Muscle layer of colon (tissue), 2 donors: ENCODE data around the gene CD8B.

Experiments
- H3K27ac ChIP-seq: one replicate; pipeline ENCODE4 v1.7.0; 2013; ENCODE audit warnings: low read depth, mild to moderate bottlenecking, low read length, moderate library complexity
- H3K27me3 ChIP-seq, 2 donors: one replicate each; pipeline ENCODE4 v1.7.0; 2013; ENCODE audit warnings: low read length in 2 of 2, mild to moderate bottlenecking in 2 of 2; ENCODE audit not compliant: insufficient read depth in 2 of 2, control insufficient read depth in 1 of 2
- H3K36me3 ChIP-seq: one replicate; pipeline ENCODE4 v1.7.0; 2013; ENCODE audit warnings: mild to moderate bottlenecking, low read length; ENCODE audit not compliant: insufficient read depth
- H3K4me1 ChIP-seq: one replicate; pipeline ENCODE4 v1.7.0; 2013; ENCODE audit warnings: mild to moderate bottlenecking, low read length; ENCODE audit not compliant: insufficient read depth
- H3K4me3 ChIP-seq, 2 donors: one replicate each; pipeline ENCODE4 v1.7.0; 2013; ENCODE audit warnings: low read length in 2 of 2, low read depth in 1 of 2, mild to moderate bottlenecking in 1 of 2, moderate library complexity in 1 of 2
- H3K9ac ChIP-seq: one replicate; pipeline ENCODE4 v1.7.0; 2013; ENCODE audit warnings: low read length
- H3K9me3 ChIP-seq: one replicate; pipeline ENCODE4 v1.7.0; 2013; ENCODE audit warnings: mild to moderate bottlenecking, low read length
- donor health status: abdominal sarcoma.
- donor health status: Adenocarcinoma of cecum.

The CD8B gene

GRCh38 chr2:86790134-86790675 is 71.5 kb downstream of the CD8B start:
- Histone ChIP-seq H3K36me3 (no peaks in the 10 kb centered on the region), H3K4me3 (peak overlapping the region in 1 of 2 donors; percentile 14), H3K27ac (no peak overlapping the region), H3K9me3 (no peaks in the 10 kb centered on the region), H3K27me3 (peaks cover 40 to 50% of the 10 kb centered on the region in 2 donors), H3K4me1 (peaks cover 12% of the 10 kb centered on the region), H3K9ac (no peak overlapping the region)

DNA sequence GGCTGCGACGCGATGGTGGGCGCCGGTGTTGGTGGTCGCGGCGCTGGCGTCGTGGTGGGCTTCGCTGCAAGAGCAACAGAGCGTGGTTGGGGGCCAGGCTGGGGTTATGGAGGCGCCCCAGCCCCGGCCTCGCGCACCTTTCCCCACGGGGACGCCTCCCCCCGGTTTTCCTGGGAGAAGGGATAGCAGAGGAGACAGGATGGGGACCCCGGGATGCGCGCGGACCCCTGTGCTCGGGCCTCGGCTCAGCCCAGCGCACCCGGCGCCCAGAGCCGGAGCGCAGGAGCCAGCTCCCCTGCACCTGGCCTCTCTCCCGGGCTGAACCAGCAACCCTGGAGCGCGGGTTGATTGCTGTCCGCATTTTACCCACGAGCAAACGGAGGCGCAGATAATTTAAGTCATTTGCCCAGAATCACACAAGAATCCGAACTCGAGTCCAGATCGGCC is 72.0 kb downstream of the CD8B start:
- Histone ChIP-seq H3K27ac (no peak overlapping the region), H3K4me3 (peak overlapping the region in 1 of 2 donors; percentile 14), H3K27me3 (peaks cover 40 to 50% of the 10 kb centered on the region in 2 donors), H3K9ac (no peak overlapping the region), H3K36me3 (no peaks in the 10 kb centered on the region), H3K4me1 (peaks cover 12% of the 10 kb centered on the region), H3K9me3 (no peaks in the 10 kb centered on the region)

DNA sequence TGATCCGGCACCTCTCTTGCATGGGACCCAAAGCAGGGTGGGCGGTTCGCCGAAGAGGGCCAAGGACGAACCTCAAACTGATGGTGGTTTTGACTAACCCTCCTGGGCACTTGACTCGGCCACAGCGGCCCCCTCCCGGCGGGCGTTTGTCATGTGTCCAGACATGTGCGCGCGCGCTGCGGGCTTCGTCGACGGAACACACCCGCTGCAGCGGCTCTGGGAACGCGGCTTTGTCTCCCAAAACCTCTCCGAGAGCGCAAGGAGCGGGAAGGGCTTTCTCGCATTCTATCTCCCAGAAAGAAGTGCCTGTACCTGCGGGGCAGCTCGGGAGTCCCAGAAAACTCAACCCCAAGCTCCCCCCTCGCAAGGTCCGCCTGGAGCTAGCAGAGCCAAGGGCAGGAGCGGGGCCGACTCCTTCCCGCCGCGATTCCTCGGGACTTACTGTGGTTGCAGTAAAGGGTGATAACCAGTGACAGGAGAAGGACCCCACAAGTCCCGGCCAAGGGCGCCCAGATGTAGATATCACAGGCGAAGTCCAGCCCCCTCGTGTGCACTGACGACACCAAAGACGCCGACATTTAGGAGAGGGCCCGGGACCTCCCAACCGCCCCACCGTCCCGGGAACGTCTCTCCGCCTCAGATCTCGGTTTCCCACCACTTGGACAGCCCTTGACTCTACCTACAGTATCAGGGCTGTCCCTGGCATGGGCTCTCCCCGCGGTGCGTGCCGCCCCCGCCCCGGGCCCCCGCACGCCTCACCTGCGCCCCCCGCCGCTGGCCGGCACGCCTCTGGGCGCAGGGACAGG is 72.6 kb downstream of the CD8B start:
- no peak overlapping the region for H3K27ac ChIP-seq
- no peak overlapping the region for H3K9ac ChIP-seq
- H3K9me3 ChIP-seq = no peaks in the 10 kb centered on the region
- peaks cover 12% of the 10 kb centered on the region for H3K4me1 ChIP-seq
- peaks cover 35 to 50% of the 10 kb centered on the region in 2 donors for H3K27me3 ChIP-seq
- H3K4me3 ChIP-seq = no peak overlapping the region
- H3K36me3 ChIP-seq = no peaks in the 10 kb centered on the region

DNA sequence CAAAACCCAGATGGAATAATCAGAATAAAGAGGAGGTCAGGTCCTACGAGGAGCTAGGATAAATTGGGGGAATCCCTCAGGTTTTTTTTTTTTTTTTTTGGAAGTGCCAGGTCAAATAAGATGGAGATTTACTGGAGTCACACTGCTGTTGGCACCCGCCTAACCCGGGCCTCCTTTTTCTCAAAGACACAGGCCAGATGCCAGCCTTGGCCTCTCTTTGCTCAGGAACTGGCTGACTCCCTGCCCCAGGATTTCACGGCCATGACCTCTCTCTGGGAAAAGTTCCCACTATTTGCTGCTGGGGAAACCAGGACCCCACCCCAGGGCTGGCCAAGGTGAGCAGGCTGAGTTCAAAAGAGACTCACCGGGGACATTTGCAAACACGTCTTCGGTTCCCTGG is 73.5 kb downstream of the CD8B start:
- H3K27me3 ChIP-seq = peaks cover 26 to 43% of the 10 kb centered on the region in 2 donors
- no peaks in the 10 kb centered on the region for H3K9me3 ChIP-seq
- H3K4me1 ChIP-seq = peaks cover 12% of the 10 kb centered on the region
- H3K4me3 ChIP-seq = no peak overlapping the region
- H3K27ac ChIP-seq = no peak overlapping the region
- no peaks in the 10 kb centered on the region for H3K36me3 ChIP-seq
- no peak overlapping the region for H3K9ac ChIP-seq

GRCh38 chr2:86787736-86788135 is 74.0 kb downstream of the CD8B start:
- H3K4me1 ChIP-seq = peaks cover 12% of the 10 kb centered on the region
- no peak overlapping the region for H3K4me3 ChIP-seq
- H3K9ac ChIP-seq = no peak overlapping the region
- peaks cover 26 to 39% of the 10 kb centered on the region in 2 donors for H3K27me3 ChIP-seq
- H3K36me3 ChIP-seq = no peaks in the 10 kb centered on the region
- no peaks in the 10 kb centered on the region for H3K9me3 ChIP-seq
- H3K27ac ChIP-seq = no peak overlapping the region

- H3K4me1 ChIP-seq = peaks cover 12% of the 10 kb centered on the region
- peaks cover 12 to 22% of the 10 kb centered on the region in 2 donors for H3K27me3 ChIP-seq
- no peak overlapping the region for H3K27ac ChIP-seq
- H3K4me3 ChIP-seq = no peak overlapping the region
- no peaks in the 10 kb centered on the region for H3K36me3 ChIP-seq
- H3K9me3 ChIP-seq = no peaks in the 10 kb centered on the region
- H3K9ac ChIP-seq = no peak overlapping the region
These were observed 75.6 kb downstream of the CD8B start for GRCh38 chr2:86786001-86786536.

- peaks cover 12% of the 10 kb centered on the region for H3K4me1 ChIP-seq
- H3K27me3 ChIP-seq = peaks cover 8 to 16% of the 10 kb centered on the region in 2 donors
- H3K9ac ChIP-seq = no peak overlapping the region
- no peaks in the 10 kb centered on the region for H3K36me3 ChIP-seq
- no peak overlapping the region for H3K4me3 ChIP-seq
- no peaks in the 10 kb centered on the region for H3K9me3 ChIP-seq
- no peak overlapping the region for H3K27ac ChIP-seq
These were observed 76.2 kb downstream of the CD8B start for GRCh38 chr2:86785456-86785855.

DNA sequence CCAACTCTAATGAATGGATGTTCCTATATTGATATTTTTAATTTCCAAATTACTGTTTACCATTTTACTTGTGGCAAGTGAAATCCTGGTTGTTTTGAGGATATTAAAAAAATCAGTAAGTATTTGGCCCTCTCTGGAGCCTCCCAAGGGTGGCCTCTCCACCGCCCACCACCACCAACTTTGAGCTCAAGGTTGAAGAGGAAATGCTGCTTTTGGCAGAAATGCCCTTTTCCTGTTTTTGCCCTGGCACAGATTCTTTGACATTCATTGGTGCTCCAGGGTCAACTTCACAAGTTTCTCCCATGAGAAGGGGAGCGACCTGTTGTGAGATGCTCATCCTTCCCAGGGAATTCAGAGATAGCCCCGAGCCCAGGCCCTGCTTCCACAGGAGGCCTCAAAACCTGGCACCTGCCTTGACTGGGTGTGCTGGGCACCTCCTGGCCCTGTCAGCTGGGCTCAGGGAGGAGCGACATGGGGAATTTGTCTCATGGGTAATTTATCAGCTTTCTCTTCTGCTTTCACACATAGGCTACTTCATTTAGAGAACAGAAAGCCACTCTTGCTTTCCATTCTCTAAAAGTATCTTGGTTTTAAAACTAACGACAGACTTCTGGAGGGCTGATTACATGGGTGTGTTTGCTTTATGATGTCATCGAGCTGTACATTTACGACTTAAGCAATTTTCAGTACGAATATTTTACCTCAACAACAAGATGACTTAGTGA is 77.9 kb downstream of the CD8B start:
- Histone ChIP-seq H3K9me3 (no peaks in the 10 kb centered on the region), H3K9ac (no peak overlapping the region), H3K27ac (no peak overlapping the region), H3K36me3 (no peaks in the 10 kb centered on the region), H3K4me3 (no peak overlapping the region), H3K27me3 (no peaks in the 10 kb centered on the region), H3K4me1 (no peaks in the 10 kb centered on the region)

GRCh38 chr2:86782748-86783147 is 78.9 kb downstream of the CD8B start:
- Histone ChIP-seq H3K9me3 (no peaks in the 10 kb centered on the region), H3K36me3 (no peaks in the 10 kb centered on the region), H3K27ac (no peak overlapping the region), H3K4me3 (no peak overlapping the region), H3K4me1 (no peaks in the 10 kb centered on the region), H3K9ac (no peak overlapping the region), H3K27me3 (no peaks in the 10 kb centered on the region)

DNA sequence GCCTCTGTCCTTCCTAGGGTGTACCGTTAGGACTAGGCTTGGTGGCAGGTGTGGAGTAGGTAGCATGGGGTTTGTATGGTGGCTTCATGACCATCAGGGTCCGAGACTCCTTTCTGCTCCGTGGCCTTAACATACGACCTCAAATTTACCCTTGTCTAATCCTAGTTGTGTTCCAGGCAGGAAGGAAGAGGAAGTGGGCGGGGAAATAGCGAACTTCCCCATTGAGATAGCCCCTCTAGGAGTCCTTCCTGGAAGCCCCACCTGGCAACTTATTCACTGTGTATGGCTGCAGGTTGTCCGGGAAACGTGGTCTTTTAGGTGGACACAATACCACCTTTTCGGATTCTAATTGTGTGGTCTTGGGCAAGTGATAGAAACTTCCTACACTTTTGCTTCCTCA is 80.3 kb downstream of the CD8B start:
- no peak overlapping the region for H3K9ac ChIP-seq
- H3K36me3 ChIP-seq = no peaks in the 10 kb centered on the region
- H3K4me3 ChIP-seq = no peak overlapping the region
- no peaks in the 10 kb centered on the region for H3K27me3 ChIP-seq
- no peaks in the 10 kb centered on the region for H3K9me3 ChIP-seq
- no peaks in the 10 kb centered on the region for H3K4me1 ChIP-seq
- H3K27ac ChIP-seq = no peak overlapping the region

DNA sequence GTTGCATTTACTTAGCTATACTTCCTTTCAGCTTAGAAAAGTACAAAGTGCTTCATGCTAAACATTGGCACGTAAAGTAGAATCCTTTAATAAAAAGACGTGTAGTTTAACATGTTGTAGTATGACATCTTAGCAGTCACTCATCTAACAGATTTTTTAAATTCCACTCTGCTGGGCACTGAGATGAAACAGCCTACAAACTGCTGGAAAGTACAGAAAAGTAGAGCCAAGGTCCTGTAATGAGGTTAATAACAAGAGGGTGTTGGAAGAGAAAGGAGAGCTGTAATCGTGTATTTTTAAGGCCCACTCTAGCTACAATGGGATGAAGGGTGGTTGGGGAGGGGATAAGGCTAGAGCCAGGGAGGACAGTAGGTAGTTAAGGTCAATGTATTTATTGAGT is 81.7 kb downstream of the CD8B start:
- no peaks in the 10 kb centered on the region for H3K4me1 ChIP-seq
- H3K27me3 ChIP-seq = no peaks in the 10 kb centered on the region
- H3K36me3 ChIP-seq = peaks cover under 1% of the 10 kb centered on the region
- H3K4me3 ChIP-seq = no peak overlapping the region
- H3K9me3 ChIP-seq = no peaks in the 10 kb centered on the region
- no peak overlapping the region for H3K9ac ChIP-seq
- H3K27ac ChIP-seq = no peak overlapping the region
